ENCODE results near the gene SERINC5. TPM values are rescaled to one million over a fixed set of nuclear protein-coding genes. Genes with fewer than 3 reads are reported as not detected.

SERINC5 gene
- total RNA-seq, 2 experiments from 2014 or later: 32.4 to 33.1 TPM

GRCh38 chr5:80150731-80151130 is 105.1 kb downstream of the SERINC5 start:
- peaks cover 62% of the 10 kb centered on the region for H3K4me1 Mint-ChIP-seq (ENCODE audit: low read depth)
- H3K27me3 Mint-ChIP-seq: no peaks in the 10 kb centered on the region
- H3K27ac Mint-ChIP-seq: peak overlapping the region; percentile 89
- ATAC-seq: no peak
- ChIA-PET POLR2A (interaction anchor here (1.6 kb wide), 1 partner anchor 9 kb away, joined by 6 read pairs; no protein-coding TSS in a partner anchor), CTCF (interaction anchor here (1.0 to 1.8 kb wide), 5 partner anchors 10 to 41 kb away, joined by 3 read pairs; no protein-coding TSS in a partner anchor)
- H3K9me3 Mint-ChIP-seq: no peaks in the 10 kb centered on the region
- peaks cover 59% of the 10 kb centered on the region for H3K36me3 Mint-ChIP-seq (ENCODE audit: low read depth)
- peak overlapping the region; percentile 9 for H3K4me3 Mint-ChIP-seq
- no peak for DNase-seq
- intact Hi-C loops (cut with micrococcal nuclease): no loop called here
- no peak for TF ChIP-seq CTCF (IDR thresholded peaks at IDR 0.05)

- Mint-ChIP-seq H3K4me3 (no peak overlapping the region), H3K9me3 (no peaks in the 10 kb centered on the region), H3K36me3 (ENCODE audit: low read depth) (peaks cover 66% of the 10 kb centered on the region), H3K4me1 (ENCODE audit: low read depth) (peaks cover 62% of the 10 kb centered on the region), H3K27ac (peak overlapping the region; percentile 17), H3K27me3 (no peaks in the 10 kb centered on the region)
- intact Hi-C loops (cut with micrococcal nuclease): no loop called here
- TF ChIP-seq CTCF (IDR thresholded peaks at IDR 0.05): no peak
- CTCF ChIA-PET: interaction anchor here (1.4 to 1.8 kb wide), 4 partner anchors 9 to 66 kb away, joined by 3 to 6 read pairs (median 4); no protein-coding TSS in a partner anchor
- POLR2A ChIA-PET: interaction anchor here (0.8 to 1.7 kb wide), 7 partner anchors 10 to 106 kb away, joined by 3 to 4 read pairs (median 3); partner anchors contain the start of gene SERINC5
- no peak for ATAC-seq
- no peak for DNase-seq
Observed at GRCh38 chr5:80149161-80149609, 106.7 kb downstream of the SERINC5 start.

GRCh38 chr5:80147119-80147815 is 108.6 kb downstream of the SERINC5 start:
- Mint-ChIP-seq H3K4me3 (no peak overlapping the region), H3K36me3 (ENCODE audit: low read depth) (peaks cover 71% of the 10 kb centered on the region), H3K9me3 (no peaks in the 10 kb centered on the region), H3K4me1 (ENCODE audit: low read depth) (peaks cover 59% of the 10 kb centered on the region), H3K27me3 (no peaks in the 10 kb centered on the region), H3K27ac (peak overlapping the region; percentile 47)
- CTCF ChIA-PET: interaction anchor here (1.4 to 2.6 kb wide), 2 partner anchors 21 to 56 kb away, joined by 7 to 9 read pairs; no protein-coding TSS in a partner anchor
- no peak for TF ChIP-seq CTCF (IDR thresholded peaks at IDR 0.05)
- POLR2A ChIA-PET: interaction anchor here (1.1 to 1.9 kb wide), 2 partner anchors 18 to 22 kb away, joined by 5 to 6 read pairs; no protein-coding TSS in a partner anchor
- intact Hi-C loops (cut with micrococcal nuclease): no loop called here
- ATAC-seq: no peak
- no peak for DNase-seq

- DNase-seq (no peak), ATAC-seq (no peak)
- Mint-ChIP-seq H3K36me3 (ENCODE audit: low read depth) (peaks cover 61% of the 10 kb centered on the region), H3K27me3 (no peaks in the 10 kb centered on the region), H3K4me3 (no peak overlapping the region), H3K4me1 (ENCODE audit: low read depth) (peaks cover 57% of the 10 kb centered on the region), H3K9me3 (no peaks in the 10 kb centered on the region), H3K27ac (no peak overlapping the region)
- TF ChIP-seq CTCF (IDR thresholded peaks at IDR 0.05): no peak
- CTCF ChIA-PET: interaction anchor here (1.2 kb wide), 1 partner anchor 20 kb away, joined by 3 read pairs; no protein-coding TSS in a partner anchor
- intact Hi-C loops (cut with micrococcal nuclease): no loop called here
- POLR2A ChIA-PET: interaction anchor here (1.1 to 1.9 kb wide), 2 partner anchors 20 kb away, joined by 5 to 6 read pairs; no protein-coding TSS in a partner anchor
Observed at GRCh38 chr5:80146046-80146445, 109.8 kb downstream of the SERINC5 start.

- no peaks in the 10 kb centered on the region for H3K27me3 Mint-ChIP-seq
- no peak overlapping the region for H3K4me3 Mint-ChIP-seq
- ChIA-PET CTCF (interaction anchor here (0.7 to 1.4 kb wide), 3 partner anchors 10 to 52 kb away, joined by 3 to 4 read pairs (median 4); no protein-coding TSS in a partner anchor), POLR2A (interaction anchor here (1.1 kb wide), 1 partner anchor 16 kb away, joined by 5 read pairs; no protein-coding TSS in a partner anchor)
- intact Hi-C loops (cut with micrococcal nuclease): no loop called here
- H3K36me3 Mint-ChIP-seq (ENCODE audit: low read depth): peaks cover 44% of the 10 kb centered on the region
- DNase-seq (no peak), ATAC-seq (no peak)
- no peak for TF ChIP-seq CTCF (IDR thresholded peaks at IDR 0.05)
- H3K9me3 Mint-ChIP-seq: no peaks in the 10 kb centered on the region
- H3K27ac Mint-ChIP-seq: no peak overlapping the region
- peaks cover 59% of the 10 kb centered on the region for H3K4me1 Mint-ChIP-seq (ENCODE audit: low read depth)
Observed at GRCh38 chr5:80143491-80143890, 112.4 kb downstream of the SERINC5 start.

All from activated CD8-positive, alpha-beta T cell treated with anti-CD3 and anti-CD28 coated beads for 36 hours (primary cell).